ENCODE measurements around the gene PTCSC3. TPM values are rescaled to one million over a fixed set of nuclear protein-coding genes. Genes with fewer than 3 reads are reported as not detected.

PTCSC3 gene
- total RNA-seq, 1 experiment from 2014 or later, result not detected

- Histone ChIP-seq H3K4me3 (ENCODE audit: low read depth, low read length) (no peak overlapping the region), H3K9me3 (no peaks in the 10 kb centered on the region), H3K4me1 (no peaks in the 10 kb centered on the region), H3K27me3 (replicated peaks; ENCODE audit: control insufficient read depth, insufficient read depth, low read length) (no peaks in the 10 kb centered on the region), H3K36me3 (ENCODE audit: control insufficient read depth, insufficient read depth, low read length) (no peaks in the 10 kb centered on the region)
- intact Hi-C loops (cut with micrococcal nuclease; ENCODE audit: unreplicated experiment), result no loop called here
- Mint-ChIP-seq H3K36me3 (ENCODE audit: insufficient read depth, unreplicated experiment) (no peaks in the 10 kb centered on the region), H3K27ac (ENCODE audit: unreplicated experiment) (no peak overlapping the region), H3K27me3 (ENCODE audit: insufficient read depth, unreplicated experiment) (peaks cover 7% of the 10 kb centered on the region), H3K4me1 (ENCODE audit: low read depth, unreplicated experiment) (no peaks in the 10 kb centered on the region), H3K4me3 (ENCODE audit: unreplicated experiment) (no peak overlapping the region), H3K9me3 (ENCODE audit: unreplicated experiment) (no peaks in the 10 kb centered on the region)
- CTCF ChIA-PET, result no interaction called here
- POLR2A ChIA-PET, result no interaction called here
- no TSS peak for BruUV-seq (replicated peaks)
- TF ChIP-seq CTCF (IDR thresholded peaks at IDR 0.05; ENCODE audit: insufficient read depth in 1 of 2, low read depth in 1 of 2, low read length in 1 of 2, severe bottlenecking in 1 of 2, unreplicated experiment in 1 of 2), result no peak
- DNase-seq, result no peak
Measured at GRCh38 chr14:36177489-36177888, 967 bp upstream of the PTCSC3 start.

GRCh38 chr14:36174767-36175424, 1.6 kb downstream of the PTCSC3 start:
- intact Hi-C loops (cut with micrococcal nuclease; ENCODE audit: unreplicated experiment), result no loop called here
- no peaks in the 10 kb centered on the region for H3K4me1 ChIP-seq
- Mint-ChIP-seq H3K27me3 (ENCODE audit: insufficient read depth, unreplicated experiment) (peaks cover 7% of the 10 kb centered on the region), H3K9me3 (ENCODE audit: unreplicated experiment) (no peaks in the 10 kb centered on the region), H3K4me1 (ENCODE audit: low read depth, unreplicated experiment) (no peaks in the 10 kb centered on the region), H3K4me3 (ENCODE audit: unreplicated experiment) (no peak overlapping the region), H3K27ac (ENCODE audit: unreplicated experiment) (no peak overlapping the region), H3K36me3 (ENCODE audit: insufficient read depth, unreplicated experiment) (no peaks in the 10 kb centered on the region)
- BruUV-seq (replicated peaks), result no TSS peak
- TF ChIP-seq CTCF (IDR thresholded peaks at IDR 0.05; ENCODE audit: insufficient read depth in 1 of 2, low read depth in 1 of 2, low read length in 1 of 2, severe bottlenecking in 1 of 2, unreplicated experiment in 1 of 2), result no peak
- no peaks in the 10 kb centered on the region for H3K36me3 ChIP-seq (ENCODE audit: control insufficient read depth, insufficient read depth, low read length)
- POLR2A ChIA-PET, result no interaction called here
- CTCF ChIA-PET, result no interaction called here
- no peak for DNase-seq
- H3K9me3 ChIP-seq, result no peaks in the 10 kb centered on the region
- no peaks in the 10 kb centered on the region for H3K27me3 ChIP-seq (replicated peaks; ENCODE audit: control insufficient read depth, insufficient read depth, low read length)
- H3K4me3 ChIP-seq (ENCODE audit: low read depth, low read length), result no peak overlapping the region

DNA sequence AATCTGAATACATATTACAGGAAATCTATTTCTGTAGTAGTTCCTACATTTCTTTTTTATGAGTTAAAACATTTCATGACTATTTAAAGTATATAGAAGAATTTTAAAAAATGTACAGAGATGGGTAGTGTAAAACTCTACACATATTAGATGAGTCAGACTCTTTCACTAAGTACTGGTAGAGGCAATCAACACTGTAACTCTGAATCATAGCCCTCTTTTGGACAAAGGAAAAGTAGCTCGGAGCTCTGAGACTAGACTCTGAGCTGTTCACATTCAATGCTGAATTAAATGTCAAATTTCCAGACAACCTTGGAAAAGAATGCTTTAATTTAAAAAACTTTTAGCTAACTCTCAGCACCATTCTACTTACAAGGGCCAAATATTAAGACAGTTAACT, 3.4 kb downstream of the PTCSC3 start:
- Mint-ChIP-seq H3K27ac (ENCODE audit: unreplicated experiment) (no peak overlapping the region), H3K9me3 (ENCODE audit: unreplicated experiment) (no peaks in the 10 kb centered on the region), H3K36me3 (ENCODE audit: insufficient read depth, unreplicated experiment) (no peaks in the 10 kb centered on the region), H3K4me1 (ENCODE audit: low read depth, unreplicated experiment) (no peaks in the 10 kb centered on the region), H3K27me3 (ENCODE audit: insufficient read depth, unreplicated experiment) (peaks cover 12% of the 10 kb centered on the region), H3K4me3 (ENCODE audit: unreplicated experiment) (no peak overlapping the region)
- no TSS peak for BruUV-seq (replicated peaks)
- no peak overlapping the region for H3K4me3 ChIP-seq (ENCODE audit: low read depth, low read length)
- CTCF ChIA-PET, result no interaction called here
- POLR2A ChIA-PET, result no interaction called here
- H3K36me3 ChIP-seq (ENCODE audit: control insufficient read depth, insufficient read depth, low read length), result no peaks in the 10 kb centered on the region
- H3K4me1 ChIP-seq, result no peaks in the 10 kb centered on the region
- H3K9me3 ChIP-seq, result no peaks in the 10 kb centered on the region
- DNase-seq, result no peak
- TF ChIP-seq CTCF (IDR thresholded peaks at IDR 0.05; ENCODE audit: insufficient read depth in 1 of 2, low read depth in 1 of 2, low read length in 1 of 2, severe bottlenecking in 1 of 2, unreplicated experiment in 1 of 2), result no peak
- H3K27me3 ChIP-seq (replicated peaks; ENCODE audit: control insufficient read depth, insufficient read depth, low read length), result no peaks in the 10 kb centered on the region
- intact Hi-C loops (cut with micrococcal nuclease; ENCODE audit: unreplicated experiment), result no loop called here

Data from Caco-2 (cell line).